HFF-Myc (cell line): ENCODE measurements around the gene KLHL29.

Experiments
- DNase-seq: peaks from one replicate; pipeline ENCODE4 v3.0.0-alpha.2; 2011; ENCODE audit warnings: low read depth; ENCODE audit errors: extremely low read depth
- H3K4me3 ChIP-seq: replicated peaks from 2 replicates; pipeline ENCODE4 v1.5.1; 2011; ENCODE audit warnings: low read depth, mild to moderate bottlenecking, control low read depth, low read length
- TF ChIP-seq, protein P1 (sequence below): IDR thresholded peaks from 2 replicates; pipeline ENCODE4 v1.5.1; 2012; ENCODE audit warnings: mild to moderate bottlenecking, low read depth, low read length, control low read depth; ENCODE audit errors: missing control alignments

Gene KLHL29

GRCh38 chr2:23540804-23541360 lies 155.9 kb downstream of the KLHL29 start:
- DNase-seq = no peak
- H3K4me3 ChIP-seq = no peak overlapping the region

DNA sequence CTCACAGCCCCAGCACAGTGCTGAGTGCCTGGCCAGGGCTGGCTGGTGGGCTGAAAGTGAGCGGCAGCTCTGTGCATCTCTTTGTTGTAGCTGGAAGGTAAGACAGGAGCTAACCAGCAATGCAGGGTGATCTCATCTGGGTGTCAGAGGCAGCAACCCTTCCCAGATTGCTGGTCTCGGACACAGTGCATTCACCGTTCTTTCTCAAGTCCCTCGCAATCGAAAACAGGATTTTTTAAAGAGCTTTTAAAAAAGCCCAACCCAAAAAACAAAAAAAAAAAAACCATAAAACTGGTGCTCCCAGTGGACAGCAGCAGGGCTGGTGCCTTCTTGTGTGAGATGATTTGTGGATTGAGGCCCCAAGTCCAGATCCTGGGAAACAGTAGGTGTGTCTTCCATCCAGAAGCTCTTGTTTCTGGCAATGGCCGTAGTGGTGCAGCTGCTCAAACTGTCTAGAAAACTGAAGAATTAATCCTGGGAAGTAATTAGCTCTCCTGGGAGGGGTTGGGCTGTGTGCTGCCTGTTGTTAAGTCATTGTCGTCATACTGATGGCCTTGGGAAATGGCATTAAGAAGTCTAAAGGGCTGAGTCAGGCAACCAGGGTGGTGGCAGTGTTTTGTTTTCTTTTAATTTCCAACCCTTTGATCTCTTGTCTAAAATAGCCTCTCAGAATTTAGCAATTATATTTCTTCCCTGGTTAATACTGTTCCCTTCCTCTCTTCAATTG lies 156.7 kb downstream of the KLHL29 start:
- TF ChIP-seq, protein P1, sequence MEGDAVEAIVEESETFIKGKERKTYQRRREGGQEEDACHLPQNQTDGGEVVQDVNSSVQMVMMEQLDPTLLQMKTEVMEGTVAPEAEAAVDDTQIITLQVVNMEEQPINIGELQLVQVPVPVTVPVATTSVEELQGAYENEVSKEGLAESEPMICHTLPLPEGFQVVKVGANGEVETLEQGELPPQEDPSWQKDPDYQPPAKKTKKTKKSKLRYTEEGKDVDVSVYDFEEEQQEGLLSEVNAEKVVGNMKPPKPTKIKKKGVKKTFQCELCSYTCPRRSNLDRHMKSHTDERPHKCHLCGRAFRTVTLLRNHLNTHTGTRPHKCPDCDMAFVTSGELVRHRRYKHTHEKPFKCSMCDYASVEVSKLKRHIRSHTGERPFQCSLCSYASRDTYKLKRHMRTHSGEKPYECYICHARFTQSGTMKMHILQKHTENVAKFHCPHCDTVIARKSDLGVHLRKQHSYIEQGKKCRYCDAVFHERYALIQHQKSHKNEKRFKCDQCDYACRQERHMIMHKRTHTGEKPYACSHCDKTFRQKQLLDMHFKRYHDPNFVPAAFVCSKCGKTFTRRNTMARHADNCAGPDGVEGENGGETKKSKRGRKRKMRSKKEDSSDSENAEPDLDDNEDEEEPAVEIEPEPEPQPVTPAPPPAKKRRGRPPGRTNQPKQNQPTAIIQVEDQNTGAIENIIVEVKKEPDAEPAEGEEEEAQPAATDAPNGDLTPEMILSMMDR = no peak
- no peak overlapping the region for H3K4me3 ChIP-seq
- no peak for DNase-seq

More at GRCh38 chr2:23540804-23541360, 155.9 kb downstream of the KLHL29 start:
- TF ChIP-seq, protein P1 = no peak

GRCh38 chr2:23542230-23542789 lies 157.3 kb downstream of the KLHL29 start:
- no peak overlapping the region for H3K4me3 ChIP-seq
- TF ChIP-seq, protein P1 = no peak
- no peak for DNase-seq

DNA sequence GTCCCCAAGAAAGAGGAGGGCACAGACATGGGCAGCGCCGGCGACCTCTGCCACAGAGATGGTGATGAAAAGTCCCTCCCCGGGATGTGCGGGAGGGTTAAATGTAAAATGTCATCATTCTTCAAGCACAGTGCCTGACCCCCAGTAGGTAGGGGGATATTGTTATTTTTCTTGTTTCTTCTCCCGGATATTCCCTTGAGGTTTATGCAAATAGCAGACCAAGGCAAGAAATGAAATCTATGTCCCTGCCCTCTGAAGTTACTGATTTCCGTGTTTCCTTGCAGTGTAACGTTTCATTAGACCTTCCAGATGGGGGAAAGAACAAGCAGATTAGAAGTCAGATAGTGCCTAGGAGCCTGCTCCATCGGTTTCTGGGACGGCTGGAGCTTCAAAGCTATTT lies 158.3 kb downstream of the KLHL29 start:
- TF ChIP-seq, protein P1 = no peak
- DNase-seq = no peak
- no peak overlapping the region for H3K4me3 ChIP-seq

GRCh38 chr2:23543728-23544127 lies 158.7 kb downstream of the KLHL29 start:
- TF ChIP-seq, protein P1 = no peak
- no peak overlapping the region for H3K4me3 ChIP-seq
- DNase-seq = no peak

- H3K4me3 ChIP-seq = no peak overlapping the region
- no peak for DNase-seq
- TF ChIP-seq, protein P1 = no peak
These were observed 159.8 kb downstream of the KLHL29 start for GRCh38 chr2:23544589-23545295.
